ENCODE results near the gene P2RX6. TPM values are rescaled to one million over a fixed set of nuclear protein-coding genes. Genes with fewer than 3 reads are reported as not detected.

The P2RX6 gene
- total and polyA plus RNA-seq, 12 donors, result 0.07 to 7.7 (median 3.2) TPM

DNA sequence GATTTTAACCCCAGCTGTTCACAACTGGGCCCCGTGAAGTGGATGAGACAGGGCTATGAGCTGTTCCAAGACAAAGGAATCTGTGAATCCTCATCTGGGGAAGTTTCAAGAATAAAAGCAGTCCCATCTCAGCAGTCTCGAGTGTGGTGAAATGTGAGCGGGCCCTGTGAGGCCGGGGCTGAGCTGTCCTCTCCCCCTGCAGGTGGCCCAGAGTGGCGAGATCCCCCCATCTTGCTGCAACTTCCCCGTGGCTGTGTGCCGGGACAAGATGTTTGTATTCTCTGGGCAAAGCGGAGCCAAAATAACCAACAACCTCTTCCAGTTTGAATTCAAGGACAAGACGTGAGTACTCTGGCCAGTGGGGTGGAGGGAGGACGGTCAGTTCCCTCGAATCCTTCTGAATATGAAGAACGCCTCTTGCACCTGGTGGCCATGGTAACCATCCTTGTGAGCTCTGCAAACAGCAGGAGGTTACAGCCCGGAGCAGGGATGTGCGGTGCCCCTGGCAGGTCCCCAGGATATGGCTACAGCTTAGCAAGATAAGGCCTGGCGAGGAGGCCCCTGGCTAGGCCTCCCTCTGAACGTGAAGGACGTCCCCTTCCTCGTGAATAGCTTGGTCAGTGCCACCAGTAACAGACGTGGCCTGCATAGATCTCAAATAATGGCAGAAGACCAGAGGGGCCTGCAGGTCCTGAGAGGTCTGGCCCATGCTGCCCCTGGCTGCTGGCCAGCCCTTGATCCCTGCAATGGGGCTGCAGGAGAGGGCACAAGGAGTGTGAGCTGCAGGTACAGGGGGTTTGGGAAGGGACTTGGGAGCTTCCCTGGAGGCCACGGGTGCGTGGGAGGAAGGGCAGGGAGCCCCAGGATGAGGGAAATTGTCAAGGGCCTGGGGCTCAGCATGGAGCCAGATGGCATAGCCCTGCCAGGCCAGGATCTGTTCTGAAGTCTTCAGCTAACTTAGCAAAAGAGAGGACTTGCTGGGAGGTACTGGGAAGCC is 24.5 kb upstream of the P2RX6 start:
- Histone ChIP-seq H3K4me3 (no peak overlapping the region), H3K9me3 (no peaks in the 10 kb centered on the region), H3K27me3 (no peaks in the 10 kb centered on the region), H3K27ac (no peak overlapping the region), H3K4me1 (no peaks in the 10 kb centered on the region), H3K36me3 (peaks cover 0 to 93% (median 23%) of the 10 kb centered on the region in 9 donors)
- intact Hi-C loops (cut with DNase I), result no loop called here
- WGBS, 2 donors, result 77% methylated on average over 21 of the region's 21 CpGs
- DNase-seq, result no peak
- ATAC-seq, result no peak
- TF ChIP-seq, protein P1, sequence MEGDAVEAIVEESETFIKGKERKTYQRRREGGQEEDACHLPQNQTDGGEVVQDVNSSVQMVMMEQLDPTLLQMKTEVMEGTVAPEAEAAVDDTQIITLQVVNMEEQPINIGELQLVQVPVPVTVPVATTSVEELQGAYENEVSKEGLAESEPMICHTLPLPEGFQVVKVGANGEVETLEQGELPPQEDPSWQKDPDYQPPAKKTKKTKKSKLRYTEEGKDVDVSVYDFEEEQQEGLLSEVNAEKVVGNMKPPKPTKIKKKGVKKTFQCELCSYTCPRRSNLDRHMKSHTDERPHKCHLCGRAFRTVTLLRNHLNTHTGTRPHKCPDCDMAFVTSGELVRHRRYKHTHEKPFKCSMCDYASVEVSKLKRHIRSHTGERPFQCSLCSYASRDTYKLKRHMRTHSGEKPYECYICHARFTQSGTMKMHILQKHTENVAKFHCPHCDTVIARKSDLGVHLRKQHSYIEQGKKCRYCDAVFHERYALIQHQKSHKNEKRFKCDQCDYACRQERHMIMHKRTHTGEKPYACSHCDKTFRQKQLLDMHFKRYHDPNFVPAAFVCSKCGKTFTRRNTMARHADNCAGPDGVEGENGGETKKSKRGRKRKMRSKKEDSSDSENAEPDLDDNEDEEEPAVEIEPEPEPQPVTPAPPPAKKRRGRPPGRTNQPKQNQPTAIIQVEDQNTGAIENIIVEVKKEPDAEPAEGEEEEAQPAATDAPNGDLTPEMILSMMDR (IDR thresholded peaks at IDR 0.05), result no peak

DNA sequence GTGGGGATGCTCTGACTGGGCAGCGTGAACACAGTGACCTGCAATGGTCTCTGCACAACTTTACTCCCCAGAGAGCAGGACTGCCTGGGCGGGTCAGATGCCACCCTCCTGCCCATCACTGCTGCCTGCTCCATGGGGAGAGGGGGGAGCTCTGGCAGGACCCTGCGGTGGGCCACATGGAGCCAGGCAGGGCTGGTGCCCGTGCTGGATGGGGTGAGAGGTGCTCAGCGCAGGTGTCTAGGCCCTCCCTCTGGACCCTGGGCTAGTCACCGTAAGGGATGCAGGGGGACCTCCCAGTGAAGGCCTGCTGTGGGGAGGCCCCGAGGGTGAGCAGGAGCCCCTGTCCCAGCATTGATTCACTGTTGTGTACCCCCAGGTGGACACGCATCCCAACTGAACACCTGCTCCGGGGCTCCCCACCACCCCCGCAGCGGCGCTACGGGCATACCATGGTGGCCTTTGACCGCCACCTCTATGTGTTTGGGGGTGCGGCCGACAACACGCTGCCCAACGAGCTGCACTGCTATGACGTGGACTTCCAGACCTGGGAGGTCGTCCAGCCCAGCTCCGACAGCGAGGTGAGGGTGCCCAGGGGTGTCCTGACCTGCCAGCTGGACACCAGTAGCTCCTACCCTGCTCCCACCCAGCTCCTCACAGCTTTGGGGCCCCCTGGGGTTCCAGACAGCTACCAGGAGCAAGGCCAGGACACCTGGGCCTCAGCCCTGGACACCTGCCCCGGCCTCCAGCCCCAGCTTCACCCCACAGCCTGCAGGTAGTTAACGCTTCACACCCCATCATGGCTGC is 23.5 kb upstream of the P2RX6 start:
- H3K4me1 ChIP-seq, result no peaks in the 10 kb centered on the region
- TF ChIP-seq, protein P1 (IDR thresholded peaks at IDR 0.05), result no peak
- 93 to 97% methylated on average over 24 of the region's 24 CpGs for WGBS, 2 donors
- ATAC-seq (no peak), DNase-seq (no peak)
- intact Hi-C loops (cut with DNase I), result no loop called here
- H3K27me3 ChIP-seq, result no peaks in the 10 kb centered on the region
- H3K27ac ChIP-seq, result no peak overlapping the region
- H3K4me3 ChIP-seq, result no peak overlapping the region
- H3K9me3 ChIP-seq, result no peaks in the 10 kb centered on the region
- peaks cover 0 to 93% (median 26%) of the 10 kb centered on the region in 9 donors for H3K36me3 ChIP-seq

DNA sequence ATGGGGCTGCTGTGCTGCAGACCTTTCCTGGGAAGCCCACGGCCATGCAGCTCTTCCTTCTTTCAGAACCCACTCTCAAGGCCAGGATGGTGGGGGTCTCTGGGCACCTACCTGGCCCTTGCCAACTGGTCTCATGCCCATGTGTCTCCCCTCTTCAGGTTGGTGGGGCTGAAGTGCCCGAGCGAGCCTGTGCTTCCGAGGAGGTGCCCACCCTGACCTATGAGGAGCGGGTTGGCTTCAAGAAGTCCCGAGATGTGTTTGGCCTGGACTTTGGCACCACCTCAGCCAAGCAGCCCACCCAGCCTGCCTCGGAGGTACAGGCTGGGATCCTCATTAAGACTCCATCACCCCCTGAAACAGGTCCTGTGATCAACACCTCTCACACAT is 22.9 kb upstream of the P2RX6 start:
- H3K4me3 ChIP-seq, result no peak overlapping the region
- H3K4me1 ChIP-seq, result no peaks in the 10 kb centered on the region
- TF ChIP-seq, protein P1 (IDR thresholded peaks at IDR 0.05), result no peak
- intact Hi-C loops (cut with DNase I), result no loop called here
- 87 to 91% methylated on average over 7 of the region's 7 CpGs for WGBS, 2 donors
- no peak overlapping the region for H3K27ac ChIP-seq
- H3K27me3 ChIP-seq, result no peaks in the 10 kb centered on the region
- peaks cover 0 to 93% (median 30%) of the 10 kb centered on the region in 9 donors for H3K36me3 ChIP-seq
- DNase-seq, result no peak
- no peaks in the 10 kb centered on the region for H3K9me3 ChIP-seq
- no peak for ATAC-seq

Measured in heart right ventricle (tissue), 16 donors.